Karpas-422 (cell line): ENCODE measurements around the gene PRPF38B. TPM values are rescaled to one million over a fixed set of nuclear protein-coding genes. Genes with fewer than 3 reads are reported as not detected.
"Not testable (repeated sequence)": the region's sequence is repeated elsewhere in the genome, so short reads cannot be mapped to it uniquely, and the experiment has no call there.

Experiments
- DNase-seq: peaks from one replicate; pipeline ENCODE4 v3.0.0-alpha.2; 2015
- H2AFZ ChIP-seq: fragments of 200-600 bp; sonication (generic); 2 replicates; pipeline ENCODE4 v1.6.1; 2014; ENCODE audit warnings: antibody characterized with exemption, low read length, mixed read lengths
- H3K27ac ChIP-seq: fragments of 200-600 bp; sonication (generic); 2 replicates; pipeline ENCODE4 v1.5.1; 2014; ENCODE audit warnings: mild to moderate bottlenecking, low read length, moderate library complexity
- H3K27me3 ChIP-seq: fragments of 200-600 bp; sonication (generic); 2 replicates; pipeline ENCODE4 v1.6.1; 2014; ENCODE audit warnings: low read length, mixed read lengths
- H3K36me3 ChIP-seq: fragments of 200-600 bp; sonication (generic); 2 replicates; pipeline ENCODE4 v1.6.1; 2014; ENCODE audit warnings: low read length, mixed read lengths; ENCODE audit not compliant: insufficient read depth
- H3K4me1 ChIP-seq: fragments of 200-600 bp; sonication (generic); 2 replicates; pipeline ENCODE4 v1.6.1; 2014; ENCODE audit warnings: mild to moderate bottlenecking, low read length, mixed read lengths
- H3K4me2 ChIP-seq: fragments of 200-600 bp; sonication (generic); 2 replicates; pipeline ENCODE4 v1.6.1; 2014; ENCODE audit warnings: low read length, low read depth, mild to moderate bottlenecking; ENCODE audit not compliant: poor library complexity, severe bottlenecking
- H3K4me3 ChIP-seq: fragments of 200-600 bp; sonication (generic); 2 replicates; pipeline ENCODE4 v1.5.1; 2014; ENCODE audit warnings: mild to moderate bottlenecking, antibody characterized with exemption, low read length, mixed read lengths
- H3K79me2 ChIP-seq: fragments of 200-600 bp; sonication (generic); 2 replicates; pipeline ENCODE4 v1.6.1; 2014; ENCODE audit warnings: mild to moderate bottlenecking, low read length, mixed read lengths
- H3K9ac ChIP-seq: fragments of 200-600 bp; sonication (generic); 2 replicates; pipeline ENCODE4 v1.6.0; 2014; ENCODE audit warnings: low read length
- H3K9me2 ChIP-seq: fragments of 200-600 bp; sonication (generic), shearing (Covaris generic); replicated peaks from 2 replicates; pipeline ENCODE4 v1.6.0; 2014; ENCODE audit warnings: mild to moderate bottlenecking, low read length, moderate library complexity; ENCODE audit not compliant: insufficient read depth
- H3K9me3 ChIP-seq: fragments of 300-700, 200-600 bp; sonication (generic); 2 replicates; pipeline ENCODE4 v1.6.1; 2014; ENCODE audit warnings: low read length, mixed read lengths
- H4K20me1 ChIP-seq: fragments of 200-600 bp; sonication (generic); 2 replicates; pipeline ENCODE4 v1.6.1; 2014; ENCODE audit warnings: mild to moderate bottlenecking, antibody characterized with exemption, low read length, low read depth; ENCODE audit not compliant: insufficient read depth
- total RNA-seq: library from RNA; depleted of rRNA; stranded (reverse); fragments of >200 nt; shearing (Covaris generic); gene quantifications from 2 replicates; pipeline ENCODE4 v1.2.3, GENCODE V29; 2014; ENCODE audit warnings: low replicate concordance

PRPF38B gene
- total RNA-seq, 1 experiment from 2014 or later, result 30.9 TPM

DNA sequence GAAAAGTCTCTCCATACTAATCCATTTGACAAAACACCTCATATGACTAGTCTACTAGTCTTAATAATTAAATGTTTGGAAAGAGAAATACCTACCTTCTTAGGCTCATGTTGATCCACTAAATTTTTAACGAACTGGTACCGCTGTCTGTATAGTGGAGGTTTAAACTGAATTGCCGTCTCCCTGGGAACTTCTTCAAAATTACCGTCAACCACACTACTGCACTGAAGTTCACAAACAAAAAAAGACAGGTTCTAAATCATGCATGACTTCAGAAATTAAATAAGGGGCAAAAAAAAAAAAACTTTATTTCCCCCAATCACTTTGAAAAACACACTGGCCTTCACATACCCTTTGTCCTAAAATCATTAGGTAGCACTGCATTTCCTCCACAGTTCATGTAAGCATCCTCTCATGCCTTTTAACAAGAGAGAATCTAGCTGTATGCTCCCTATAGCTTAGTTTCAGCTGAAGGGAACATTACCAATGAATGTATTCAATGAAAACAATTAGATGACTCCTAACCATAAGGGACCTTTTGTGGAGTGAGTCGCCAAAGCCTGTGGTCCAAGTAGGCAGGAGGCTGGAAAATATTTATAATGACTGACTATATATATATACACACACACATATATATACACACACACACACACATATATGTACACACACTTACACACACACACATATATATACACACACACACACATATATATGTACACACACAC lies 34.6 kb upstream of the PRPF38B start:
- H3K9me2 ChIP-seq, result no peaks in the 10 kb centered on the region
- DNase-seq, result no peak
- no peak overlapping the region for H3K4me3 ChIP-seq
- no peak overlapping the region for H3K9ac ChIP-seq
- H2AFZ ChIP-seq, result no peak overlapping the region
- no peaks in the 10 kb centered on the region for H3K27me3 ChIP-seq
- no peak overlapping the region for H3K27ac ChIP-seq
- H3K79me2 ChIP-seq, result peaks cover 25% of the 10 kb centered on the region
- peaks cover 21% of the 10 kb centered on the region for H3K36me3 ChIP-seq
- no peaks in the 10 kb centered on the region for H4K20me1 ChIP-seq
- H3K9me3 ChIP-seq, result no peaks in the 10 kb centered on the region
- H3K4me2 ChIP-seq, result no peak overlapping the region
- H3K4me1 ChIP-seq, result peaks cover 29% of the 10 kb centered on the region

DNA sequence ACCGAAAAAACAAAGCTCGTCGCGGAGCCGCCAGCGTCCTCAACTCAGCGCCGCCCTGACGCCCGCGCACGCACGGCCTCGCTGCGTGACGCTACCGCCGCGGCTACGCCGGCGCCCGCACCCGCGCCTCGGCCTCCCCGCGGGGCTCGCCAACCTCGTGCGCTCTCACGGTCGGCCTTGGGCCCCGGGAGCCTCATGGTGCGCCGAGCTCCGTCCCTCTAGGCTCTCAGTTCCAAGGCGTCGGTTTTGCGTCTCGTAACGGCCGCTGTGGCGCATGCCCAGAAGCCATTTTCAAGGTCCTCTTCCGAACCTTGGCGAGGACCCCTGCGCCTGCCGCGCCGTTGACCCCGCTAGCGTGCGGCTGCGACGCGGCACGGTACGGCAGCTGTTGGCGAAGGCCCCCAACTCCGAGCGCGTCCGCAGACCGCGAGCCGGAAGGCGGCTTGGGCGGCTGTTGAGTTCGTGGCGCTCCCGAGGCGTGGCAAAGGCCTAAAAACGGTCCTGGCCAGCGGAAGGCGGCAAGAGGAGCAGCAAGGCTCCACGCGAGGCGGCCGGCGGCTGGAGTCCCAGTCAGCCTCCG lies 31.0 kb upstream of the PRPF38B start, which contains the start of gene HENMT1:
Gene HENMT1 (minus strand): TSS at position 64 of the 580 bp plus-strand sequence. CDS start 1,209 bp downstream, outside the sequence.
- Histone ChIP-seq H2AFZ (peak within 1 kb of the TSS; percentile 70; the same call in 1 of the 2 replicates), H4K20me1 (no peaks in the 10 kb centered on the region), H3K36me3 (peaks cover 1% of the 10 kb centered on the region; the same call in 1 of the 2 replicates), H3K9me2 (no peaks in the 10 kb centered on the region), H3K27me3 (no peaks in the 10 kb centered on the region), H3K4me3 (peak within 1 kb of the TSS; percentile 75), H3K79me2 (peaks cover 25% of the 10 kb centered on the region), H3K9me3 (no peaks in the 10 kb centered on the region), H3K4me1 (peaks cover 29% of the 10 kb centered on the region), H3K27ac (peak within 1 kb of the TSS; percentile 81), H3K4me2 (peak within 1 kb of the TSS; percentile 97), H3K9ac (peak within 1 kb of the TSS; percentile 86)
- DNase-seq, result peak; percentile 93

DNA sequence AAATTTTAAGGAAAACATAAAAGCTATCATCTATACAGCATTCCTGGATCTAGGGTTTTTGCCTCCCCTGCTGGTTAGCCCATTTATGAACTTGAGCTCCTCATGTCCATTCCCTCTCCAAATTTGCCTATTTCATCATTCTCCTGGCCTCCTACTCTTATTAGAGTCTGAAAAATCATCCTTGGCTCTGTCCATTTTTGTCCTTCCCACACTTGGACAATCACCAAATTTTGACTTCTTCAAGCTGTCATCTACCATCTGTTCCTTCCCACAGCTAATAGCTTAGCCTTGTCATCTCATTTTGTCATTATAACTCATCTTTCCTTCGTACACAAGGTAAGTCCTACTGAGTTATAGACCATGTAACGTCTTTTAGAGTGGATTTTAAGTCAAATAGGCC lies 29.0 kb upstream of the PRPF38B start:
- Histone ChIP-seq H3K27me3 (no peaks in the 10 kb centered on the region), H3K27ac (no peak overlapping the region), H3K79me2 (peaks cover 25% of the 10 kb centered on the region), H3K36me3 (no peaks in the 10 kb centered on the region), H3K4me3 (no peak overlapping the region), H3K9ac (no peak overlapping the region), H3K4me2 (no peak overlapping the region), H3K4me1 (peaks cover 29% of the 10 kb centered on the region), H3K9me3 (no peaks in the 10 kb centered on the region), H4K20me1 (no peaks in the 10 kb centered on the region), H2AFZ (no peak overlapping the region), H3K9me2 (no peaks in the 10 kb centered on the region)
- DNase-seq, result no peak

DNA sequence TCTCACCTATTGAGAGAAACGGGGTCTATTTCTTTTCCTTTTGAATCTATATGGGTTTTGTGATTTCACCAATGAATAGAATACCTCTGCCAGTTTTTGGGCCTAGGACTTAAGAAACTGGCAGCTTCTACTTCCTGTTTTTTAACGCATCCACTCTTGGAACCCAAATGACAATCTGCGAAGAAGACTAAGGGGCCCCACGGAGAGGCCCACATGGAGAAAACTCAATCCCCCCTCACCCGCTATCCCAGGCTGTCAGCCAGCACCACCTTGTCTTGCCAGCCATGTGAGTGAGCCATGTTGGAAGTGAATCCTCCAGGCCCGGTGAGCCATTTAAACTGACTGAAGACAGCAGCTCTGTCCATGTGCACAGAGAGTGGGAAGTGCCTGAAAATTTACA lies 27.6 kb upstream of the PRPF38B start:
- Histone ChIP-seq H2AFZ (no peak overlapping the region), H3K4me2 (no peak overlapping the region), H3K9ac (no peak overlapping the region), H3K79me2 (peaks cover 15% of the 10 kb centered on the region), H3K9me2 (no peaks in the 10 kb centered on the region), H3K36me3 (no peaks in the 10 kb centered on the region), H3K9me3 (no peaks in the 10 kb centered on the region), H3K4me3 (no peak overlapping the region), H4K20me1 (no peaks in the 10 kb centered on the region), H3K27ac (no peak overlapping the region), H3K4me1 (peaks cover 25% of the 10 kb centered on the region), H3K27me3 (no peaks in the 10 kb centered on the region)
- DNase-seq, result no peak

DNA sequence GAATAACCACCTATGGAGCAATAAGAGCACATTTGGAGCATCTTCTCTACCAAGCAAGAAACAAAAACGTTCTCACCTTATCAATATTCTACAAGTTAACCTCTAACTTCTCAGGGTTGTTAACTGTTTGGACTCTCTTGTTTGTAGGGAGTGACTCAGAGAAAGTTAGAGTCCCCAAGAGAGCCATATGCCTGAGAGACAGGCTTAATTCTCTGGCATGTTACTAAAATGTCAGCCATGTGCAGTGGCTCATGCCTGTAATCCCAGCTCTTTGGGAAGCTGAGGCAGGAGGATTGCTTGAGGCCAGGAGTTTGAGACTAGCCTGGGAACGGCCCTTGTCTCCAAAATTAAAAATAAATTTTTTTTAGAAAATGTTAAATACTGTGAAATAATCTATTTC lies 27.0 kb upstream of the PRPF38B start:
- peaks cover 9% of the 10 kb centered on the region for H3K79me2 ChIP-seq
- no peaks in the 10 kb centered on the region for H4K20me1 ChIP-seq
- H3K9me2 ChIP-seq, result no peaks in the 10 kb centered on the region
- H2AFZ ChIP-seq, result no peak overlapping the region
- H3K9me3 ChIP-seq, result no peaks in the 10 kb centered on the region
- no peak overlapping the region for H3K4me3 ChIP-seq
- DNase-seq, result no peak
- H3K36me3 ChIP-seq, result no peaks in the 10 kb centered on the region
- no peak overlapping the region for H3K27ac ChIP-seq
- no peak overlapping the region for H3K9ac ChIP-seq
- H3K27me3 ChIP-seq, result no peaks in the 10 kb centered on the region
- H3K4me1 ChIP-seq, result peaks cover 19% of the 10 kb centered on the region
- H3K4me2 ChIP-seq, result no peak overlapping the region

DNA sequence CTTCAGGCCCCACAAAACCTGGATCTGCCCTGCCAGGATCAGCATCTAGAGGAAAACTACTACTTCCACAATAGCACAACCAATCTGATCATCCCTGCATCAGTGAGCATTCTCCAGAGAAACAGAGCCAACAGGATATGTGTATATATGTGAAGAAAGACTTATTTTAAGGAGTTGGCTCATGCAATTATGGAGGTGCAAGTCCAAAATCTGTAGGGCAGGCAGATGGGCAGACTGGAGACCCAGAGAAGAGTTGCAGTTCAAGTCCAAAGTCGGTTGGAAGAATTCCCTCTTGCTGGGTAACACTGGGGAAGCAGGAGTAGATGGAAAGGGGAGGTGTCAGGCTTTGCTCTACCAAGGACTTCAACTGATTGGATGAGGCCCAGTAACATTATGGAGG lies 26.3 kb upstream of the PRPF38B start:
- H3K4me3 ChIP-seq, result no peak overlapping the region
- peaks cover 5% of the 10 kb centered on the region; the same call in 1 of the 2 replicates for H3K79me2 ChIP-seq
- H2AFZ ChIP-seq, result no peak overlapping the region
- no peak overlapping the region for H3K27ac ChIP-seq
- H3K9ac ChIP-seq, result no peak overlapping the region
- no peak for DNase-seq
- no peak overlapping the region for H3K4me2 ChIP-seq
- no peaks in the 10 kb centered on the region for H4K20me1 ChIP-seq
- H3K9me2 ChIP-seq, result no peaks in the 10 kb centered on the region
- no peaks in the 10 kb centered on the region for H3K9me3 ChIP-seq
- no peaks in the 10 kb centered on the region for H3K36me3 ChIP-seq
- H3K27me3 ChIP-seq, result no peaks in the 10 kb centered on the region
- H3K4me1 ChIP-seq, result peaks cover 15% of the 10 kb centered on the region

DNA sequence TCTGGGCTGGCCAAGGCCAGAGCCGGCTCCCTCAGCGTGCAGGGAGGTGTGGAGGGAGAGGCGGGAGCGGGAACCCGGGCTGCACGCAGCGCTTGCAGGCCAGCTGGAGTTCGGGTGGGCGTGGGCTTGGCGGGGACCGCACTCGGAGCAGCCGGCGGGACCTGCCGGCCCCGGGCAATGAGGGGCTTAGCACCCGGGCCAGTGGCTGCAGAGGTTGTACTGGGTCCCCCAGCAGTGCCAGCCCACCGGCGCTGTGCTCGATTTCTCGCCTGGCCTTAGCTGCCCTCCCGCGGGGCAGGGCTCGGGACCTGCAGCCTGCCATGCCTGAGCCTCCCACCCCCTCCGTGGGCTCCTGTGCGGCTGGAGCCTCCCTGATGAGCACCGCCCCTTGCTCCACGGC lies 24.7 kb upstream of the PRPF38B start:
- H3K4me1 ChIP-seq, H3K9me3 ChIP-seq, H4K20me1 ChIP-seq, H3K27me3 ChIP-seq, H3K4me3 ChIP-seq, H3K27ac ChIP-seq, H3K79me2 ChIP-seq, H3K9ac ChIP-seq, H3K9me2 ChIP-seq, H3K4me2 ChIP-seq, H3K36me3 ChIP-seq, DNase-seq, H2AFZ ChIP-seq: not testable (repeated sequence)

DNA sequence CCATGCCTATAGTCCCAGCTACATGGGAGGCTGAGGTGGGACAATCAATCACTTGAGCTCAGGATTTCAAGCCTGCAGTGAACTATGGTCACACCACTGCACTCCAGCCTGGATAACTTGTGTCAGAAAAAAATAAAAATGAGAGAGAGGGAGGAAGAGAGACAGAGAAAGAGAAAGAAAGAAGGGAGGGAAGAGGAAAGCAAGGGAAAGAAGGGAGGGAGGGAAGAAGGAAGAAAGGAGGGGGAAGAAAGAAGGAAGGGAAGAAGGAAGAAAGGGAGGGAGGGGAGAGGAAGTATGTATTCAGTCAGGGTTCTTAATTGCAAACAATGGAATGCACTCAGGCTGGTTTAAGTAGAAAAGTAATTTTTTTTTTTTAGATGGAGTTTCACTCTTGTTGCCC lies 23.3 kb upstream of the PRPF38B start:
- H3K27ac ChIP-seq, result no peak overlapping the region
- H3K27me3 ChIP-seq, result no peaks in the 10 kb centered on the region
- no peaks in the 10 kb centered on the region for H3K9me2 ChIP-seq
- DNase-seq, result no peak
- no peaks in the 10 kb centered on the region for H4K20me1 ChIP-seq
- no peak overlapping the region for H3K4me3 ChIP-seq
- no peaks in the 10 kb centered on the region for H3K9me3 ChIP-seq
- H3K4me1 ChIP-seq, result no peaks in the 10 kb centered on the region
- no peaks in the 10 kb centered on the region for H3K79me2 ChIP-seq
- H3K9ac ChIP-seq, result no peak overlapping the region
- H3K4me2 ChIP-seq, result no peak overlapping the region
- no peak overlapping the region for H2AFZ ChIP-seq
- no peaks in the 10 kb centered on the region for H3K36me3 ChIP-seq
